Umbilical cord (tissue), 2 donors: ENCODE measurements around the gene SSX1. TPM values are rescaled to one million over a fixed set of nuclear protein-coding genes. Genes with fewer than 3 reads are reported as not detected.
"Not testable (repeated sequence)": the region's sequence is repeated elsewhere in the genome, so short reads cannot be mapped to it uniquely, and the experiment has no call there.

Source experiments
- DNase-seq: peaks from one replicate; pipeline ENCODE4 v3.0.0-alpha.2; 2015; ENCODE audit warnings: low spot score
- total RNA-seq: library from RNA; depleted of rRNA; stranded (reverse); fragments of >200 nt; gene quantifications from one replicate; pipeline ENCODE4 v1.2.3, GENCODE V29; 2014; ENCODE audit warnings: low replicate concordance; ENCODE audit not compliant: insufficient read depth

The SSX1 gene, protein sequence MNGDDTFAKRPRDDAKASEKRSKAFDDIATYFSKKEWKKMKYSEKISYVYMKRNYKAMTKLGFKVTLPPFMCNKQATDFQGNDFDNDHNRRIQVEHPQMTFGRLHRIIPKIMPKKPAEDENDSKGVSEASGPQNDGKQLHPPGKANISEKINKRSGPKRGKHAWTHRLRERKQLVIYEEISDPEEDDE
- total RNA-seq: not detected

DNA sequence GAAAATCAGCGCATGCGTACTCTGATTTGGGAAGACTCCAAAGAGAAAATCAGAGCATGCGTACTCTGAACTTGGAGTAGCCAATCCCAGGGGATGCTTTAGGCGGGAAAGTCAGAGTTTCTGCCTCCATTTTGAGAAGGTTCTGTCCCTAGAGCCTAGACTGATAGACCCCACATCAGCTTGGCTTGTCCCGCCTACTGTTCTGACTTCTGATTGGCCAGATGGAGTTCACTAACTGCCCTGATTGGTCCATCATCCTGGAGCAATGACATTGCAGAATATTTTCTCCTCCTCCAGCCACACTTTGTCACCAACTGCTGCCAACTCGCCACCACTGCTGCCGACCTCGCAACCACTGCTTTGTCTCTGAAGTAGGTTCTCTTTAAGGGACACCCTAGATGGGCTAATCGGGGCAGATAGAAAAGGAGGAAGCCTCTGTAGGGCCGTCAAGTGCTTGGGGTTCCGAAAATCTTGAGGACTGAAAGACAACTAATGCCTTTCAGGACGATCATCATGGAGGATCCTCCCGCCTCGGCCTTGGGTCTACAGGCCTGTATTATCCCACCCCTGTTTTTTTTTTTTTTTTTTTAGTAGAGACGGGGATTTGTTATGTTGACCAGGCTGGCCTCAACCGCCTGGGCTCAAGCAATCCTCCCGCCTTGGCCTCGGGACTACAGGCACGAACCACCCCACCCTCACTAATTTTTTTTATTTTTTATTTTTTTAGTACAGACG lies at the start of gene SSX1:
SSX1 (plus strand) TSS at position 331 of the 735 bp plus-strand sequence. CDS start 1,850 bp downstream, outside the sequence.
- not testable (repeated sequence) for DNase-seq

DNA sequence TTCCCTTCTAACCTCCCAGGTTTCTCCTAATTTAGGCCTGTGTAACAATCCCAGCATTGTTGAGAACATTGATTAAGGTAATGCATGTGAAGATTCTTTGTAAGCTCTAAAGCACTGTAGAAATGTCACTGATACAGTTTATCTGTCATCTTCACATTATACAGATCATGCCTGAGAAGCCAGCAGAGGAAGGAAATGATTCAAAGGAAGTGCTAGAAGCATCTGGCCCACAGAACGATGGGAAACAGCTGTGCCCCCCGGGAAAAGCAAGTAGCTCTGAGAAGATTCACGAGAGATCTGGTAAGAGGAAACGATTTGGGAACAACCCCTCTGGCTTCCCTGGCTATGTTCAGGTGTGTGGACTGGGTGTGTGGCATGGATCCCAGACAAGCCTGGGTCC lies 40.9 kb upstream of the SSX1 start:
- not testable (repeated sequence) for DNase-seq

DNA sequence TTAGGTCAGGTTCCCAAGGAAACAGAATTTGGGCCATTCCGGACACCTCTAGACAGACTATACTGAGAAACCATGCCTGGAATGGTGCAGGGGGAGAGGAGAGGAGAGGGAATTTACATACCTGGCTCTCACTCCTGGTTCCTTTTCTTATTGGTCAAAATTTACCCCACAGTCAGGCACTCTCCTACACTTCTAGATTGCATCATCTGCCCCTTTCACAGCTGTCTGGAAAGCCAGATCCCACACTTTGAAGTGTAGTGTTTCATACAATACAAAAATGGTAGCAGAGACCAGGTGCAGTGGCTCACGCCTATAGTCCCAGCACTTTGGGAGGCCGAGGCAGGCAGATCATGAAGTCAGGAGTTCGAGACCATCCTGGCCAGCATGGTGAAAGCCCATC lies 31.0 kb upstream of the SSX1 start:
- not testable (repeated sequence) for DNase-seq

DNA sequence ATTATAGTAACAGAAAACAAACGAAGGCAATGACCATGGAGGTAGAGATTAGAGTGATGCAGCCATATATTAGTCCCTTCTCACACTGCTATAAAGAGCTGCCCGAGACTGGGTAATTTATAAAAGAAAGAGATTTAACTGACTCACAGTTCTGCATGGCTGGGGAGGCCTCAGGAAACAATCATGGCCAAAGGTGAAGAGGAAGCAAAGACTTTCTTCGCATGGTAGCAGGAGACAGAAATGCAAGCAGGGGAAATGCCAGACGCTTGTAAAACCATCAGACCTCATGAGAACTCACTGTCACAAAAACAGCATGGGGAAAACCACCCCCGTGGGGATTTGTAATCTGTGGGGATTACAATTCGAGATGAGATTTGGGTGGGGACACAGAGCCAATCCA lies 2.2 kb upstream of the SSX1 start:
- DNase-seq: not testable (repeated sequence)

DNA sequence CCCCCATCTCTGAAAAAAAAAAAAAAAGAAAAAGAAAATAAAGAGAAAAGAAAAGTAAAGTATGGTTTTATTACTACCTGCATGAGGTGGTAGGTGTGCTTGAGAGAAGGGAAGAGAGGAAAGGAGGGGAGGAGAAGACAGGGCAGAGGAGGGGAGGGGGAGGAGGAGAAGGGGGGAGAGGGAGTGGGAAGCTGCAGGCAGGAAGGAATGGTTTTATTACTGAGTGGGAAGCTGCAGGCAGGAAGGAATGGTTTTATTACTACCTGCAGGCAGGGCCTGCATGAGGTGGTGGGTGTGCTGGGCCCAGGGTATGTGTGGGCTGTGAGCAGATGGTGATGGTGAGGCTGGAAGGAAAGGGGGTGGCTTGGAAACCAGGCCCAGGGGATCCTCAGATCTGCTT lies 19.2 kb downstream of the SSX1 start:
- DNase-seq: not testable (repeated sequence)

DNA sequence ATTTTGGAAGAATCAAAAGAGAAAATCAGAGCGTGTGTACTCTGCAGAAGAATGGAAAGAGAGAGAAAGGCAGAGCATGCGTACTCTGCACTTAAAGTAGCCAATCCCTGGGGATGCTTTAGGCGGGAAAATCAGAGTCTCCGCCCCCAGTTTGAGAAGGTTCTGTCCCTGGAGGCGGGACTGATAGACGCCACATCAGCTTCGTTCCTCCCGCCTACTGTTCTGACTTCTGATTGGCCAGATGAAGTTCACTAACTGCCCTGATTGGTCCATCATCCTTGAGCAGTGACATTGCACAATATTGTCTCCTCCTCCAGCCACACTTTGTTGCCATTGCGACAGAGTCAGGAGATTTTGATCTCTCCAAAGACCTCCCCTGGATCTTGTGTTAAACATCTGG lies 23.8 kb downstream of the SSX1 start:
- DNase-seq: peak; percentile 10

DNA sequence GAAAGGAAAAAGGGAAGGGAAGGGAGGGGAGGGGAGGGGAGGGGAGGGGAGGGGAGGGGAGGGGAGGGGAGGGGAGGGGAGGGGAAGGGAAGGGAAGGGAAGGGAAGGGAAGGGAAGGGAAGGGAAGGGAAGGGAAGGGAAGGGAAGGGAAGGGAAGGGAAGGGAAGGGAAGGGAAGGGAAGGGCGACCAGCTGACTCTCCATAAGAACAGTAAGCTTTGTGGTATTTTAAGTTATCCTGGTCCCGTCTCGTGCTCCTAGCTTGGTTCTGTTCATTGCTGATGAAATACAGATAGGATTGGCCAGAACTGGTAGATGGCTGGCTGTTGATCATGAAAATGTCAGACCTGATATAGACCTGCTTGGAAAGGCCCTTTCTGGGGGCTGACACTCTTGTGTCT lies 25.5 kb downstream of the SSX1 start:
- DNase-seq: not testable (repeated sequence)

DNA sequence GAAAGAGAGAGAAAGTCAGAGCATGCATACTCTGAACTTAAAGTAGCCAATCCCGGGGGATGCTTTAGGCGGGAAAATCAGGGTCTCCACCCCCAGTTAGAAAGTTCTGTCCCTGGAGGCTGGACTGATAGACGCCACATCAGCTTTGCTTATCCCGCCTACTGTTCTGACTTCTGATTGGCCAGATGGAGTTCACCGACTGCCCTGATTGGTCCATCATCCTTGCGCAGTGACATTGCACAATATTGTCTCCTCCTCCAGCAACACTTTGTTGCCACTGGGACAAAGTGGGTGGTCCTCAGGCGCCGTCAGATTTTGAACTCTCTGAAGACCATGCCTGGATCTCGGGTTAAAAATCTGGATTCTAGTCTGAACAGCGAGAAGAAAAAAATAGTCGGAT lies 51.0 kb downstream of the SSX1 start:
- no peak for DNase-seq

DNA sequence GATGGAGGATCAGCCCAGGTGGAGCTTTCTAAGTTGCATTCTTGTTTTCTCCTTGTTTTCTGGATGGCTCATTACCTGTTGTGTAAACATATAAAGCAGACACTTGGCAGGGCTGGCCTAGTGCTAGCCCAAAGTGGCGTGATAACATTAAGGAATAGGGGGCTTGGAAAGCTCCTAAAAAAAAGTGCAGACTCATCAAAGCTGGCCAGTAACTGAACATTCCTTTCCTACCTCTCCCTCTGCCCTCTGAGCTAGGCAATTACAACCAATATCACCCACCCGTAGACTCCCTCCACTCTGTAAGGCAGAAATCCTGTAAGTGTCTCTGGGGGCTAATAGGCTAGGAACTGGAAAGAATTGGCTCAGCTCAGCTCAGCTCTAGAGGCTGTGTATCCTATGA lies 58.8 kb downstream of the SSX1 start:
- not testable (repeated sequence) for DNase-seq

Other genes with a start within 250 kb of the SSX1 start
- gene SPACA5, start 248.4 kb upstream of the SSX1 start, total RNA-seq: not detected
- 5.1 TPM for gene ZNF630, start 183.8 kb upstream of the SSX1 start, total RNA-seq
- not detected for gene SPACA5B, start 124.8 kb upstream of the SSX1 start, total RNA-seq
- not detected for gene SSX5, start 58.6 kb upstream of the SSX1 start, total RNA-seq
- not detected for gene SSX3, start 101.3 kb downstream of the SSX1 start, total RNA-seq
- gene SSX4, start 128.1 kb downstream of the SSX1 start, total RNA-seq: not detected
- not detected for gene SSX4B, start 156.6 kb downstream of the SSX1 start, total RNA-seq
- gene SLC38A5, start 214.9 kb downstream of the SSX1 start, total RNA-seq: 35.2 TPM
- 27.7 TPM for gene FTSJ1, start 220.8 kb downstream of the SSX1 start, total RNA-seq